GM19193 (cell line): Measurements from ENCODE around the gene LRFN2.

Experiments
- POLR2A ChIP-seq: IDR thresholded peaks from 4 replicates; pipeline ENCODE4 v1.6.1; 2011; ENCODE audit not compliant: insufficient read depth, insufficient read length; ENCODE audit errors: extremely low read depth

The LRFN2 gene

GRCh38 chr6:40349123-40349900 is 237.9 kb downstream of the LRFN2 start:
- no peak for TF ChIP-seq POLR2A

DNA sequence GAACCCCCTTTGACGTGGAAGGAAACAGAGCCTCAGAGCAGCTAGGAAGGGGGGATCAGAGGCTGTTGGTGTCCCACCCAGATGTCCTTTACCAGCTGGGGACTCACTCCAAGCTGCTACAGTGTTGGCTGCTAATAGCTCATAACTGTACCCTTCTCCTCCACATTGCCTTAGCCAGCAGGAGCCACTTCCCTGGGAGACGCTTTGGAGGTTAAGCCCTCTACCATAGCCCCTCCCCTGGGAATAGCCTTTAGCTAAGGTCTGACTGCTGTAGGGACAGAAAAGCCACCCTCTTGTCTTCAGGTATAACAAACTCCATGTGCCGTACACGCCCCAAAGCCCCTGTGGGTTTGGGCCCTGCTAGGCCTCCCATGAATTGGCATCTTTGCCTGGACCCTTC is 238.6 kb downstream of the LRFN2 start:
- TF ChIP-seq POLR2A: no peak

DNA sequence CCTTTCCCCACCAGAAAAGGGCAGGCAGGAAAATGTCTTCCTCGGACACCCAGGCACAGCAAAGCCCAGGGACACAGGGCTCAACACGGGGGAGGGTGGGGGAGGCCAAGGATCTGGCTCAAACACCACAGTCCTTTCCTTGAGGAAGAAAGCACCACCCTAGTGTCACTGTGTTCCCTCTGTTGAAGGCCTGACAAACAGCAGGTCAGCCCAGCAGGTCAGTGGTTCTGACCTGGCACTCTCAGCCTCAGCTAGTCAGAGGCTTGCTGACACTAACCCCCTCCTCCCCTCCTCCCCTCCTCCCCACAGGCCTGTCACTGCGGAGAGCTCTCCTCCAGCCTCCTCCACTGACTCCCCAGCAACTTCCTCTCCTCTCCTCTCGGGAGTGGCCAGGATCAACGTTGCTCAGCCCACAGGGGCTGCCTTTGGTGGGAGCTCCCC is 239.6 kb downstream of the LRFN2 start:
- no peak for TF ChIP-seq POLR2A

- TF ChIP-seq POLR2A: no peak
Measured at GRCh38 chr6:40346246-40346645, 240.9 kb downstream of the LRFN2 start.

DNA sequence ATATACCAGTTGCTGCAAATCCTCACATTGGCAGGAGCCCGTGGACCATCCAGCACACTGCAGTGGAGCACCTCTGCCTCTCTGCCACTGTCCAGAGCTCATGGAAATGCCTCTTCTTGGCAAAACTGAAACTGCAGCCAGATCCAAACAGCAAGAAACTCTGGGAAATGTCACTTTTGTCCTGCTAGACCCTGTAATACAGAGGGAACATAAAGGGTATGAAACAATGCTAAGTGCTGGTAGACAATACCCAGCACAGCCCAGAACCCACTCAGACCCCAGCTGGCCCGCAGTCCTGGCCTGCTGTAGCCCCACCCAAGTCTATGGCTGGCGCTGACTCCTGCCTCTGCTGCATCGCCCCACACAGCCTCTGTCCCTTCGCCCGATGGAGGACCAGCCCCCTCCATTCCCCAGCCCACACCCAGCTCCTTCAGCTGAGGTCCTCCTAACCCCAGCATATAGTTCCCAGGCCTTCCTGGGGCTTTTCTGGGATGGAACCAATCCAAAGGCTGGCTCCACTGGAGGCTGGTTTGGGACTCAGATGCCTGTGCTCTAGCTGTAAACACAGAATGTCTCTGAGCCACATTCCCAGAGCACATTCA is 242.5 kb downstream of the LRFN2 start:
- TF ChIP-seq POLR2A: no peak

GRCh38 chr6:40343877-40344565 is 243.1 kb downstream of the LRFN2 start:
- TF ChIP-seq POLR2A: no peak

DNA sequence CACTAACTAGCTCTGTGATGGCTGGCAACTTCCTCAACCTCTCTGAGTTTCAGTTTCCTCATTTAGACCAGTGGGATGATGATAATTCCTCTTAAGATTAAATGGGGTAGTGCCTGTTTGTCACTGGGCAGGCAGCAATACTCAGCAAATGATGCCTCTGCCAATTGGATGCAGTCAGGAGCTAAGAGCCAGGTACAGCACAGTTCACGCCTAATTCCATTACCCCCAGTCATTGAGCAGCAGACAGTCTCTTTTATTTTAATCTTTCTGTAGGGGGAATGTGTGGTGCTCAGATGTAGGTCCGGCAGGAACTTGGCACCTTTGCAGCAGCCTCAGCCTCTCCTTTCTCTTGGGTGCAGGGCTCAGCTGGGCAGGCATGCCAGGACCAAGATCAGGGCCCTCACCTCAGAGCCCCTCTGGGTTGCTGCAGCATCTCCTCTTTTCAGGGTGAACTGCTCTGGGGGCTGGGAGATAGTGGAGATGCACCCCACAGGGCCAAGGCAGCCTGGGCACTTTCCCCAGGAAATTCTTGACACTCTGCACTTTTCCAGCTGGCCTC is 243.8 kb downstream of the LRFN2 start:
- TF ChIP-seq POLR2A: no peak

DNA sequence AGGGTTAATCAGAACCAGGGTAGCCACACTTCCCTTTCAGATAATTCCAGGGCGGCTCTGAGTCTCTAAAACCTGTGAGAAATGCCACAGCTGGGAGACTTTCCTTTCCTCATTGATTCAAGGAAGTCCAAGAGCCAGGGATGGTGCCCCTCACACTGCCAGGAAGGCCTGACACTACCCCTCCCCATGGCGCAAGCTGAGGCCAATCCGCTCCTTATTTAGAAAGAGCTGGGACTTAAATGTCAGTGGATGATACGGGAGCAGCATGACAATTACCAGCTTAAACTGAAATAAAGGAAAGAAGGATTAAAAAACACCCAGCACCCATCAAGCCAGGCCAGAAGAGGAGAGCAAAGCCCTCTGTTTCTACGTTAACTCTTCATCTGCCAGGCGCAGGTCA is 244.4 kb downstream of the LRFN2 start:
- no peak for TF ChIP-seq POLR2A

DNA sequence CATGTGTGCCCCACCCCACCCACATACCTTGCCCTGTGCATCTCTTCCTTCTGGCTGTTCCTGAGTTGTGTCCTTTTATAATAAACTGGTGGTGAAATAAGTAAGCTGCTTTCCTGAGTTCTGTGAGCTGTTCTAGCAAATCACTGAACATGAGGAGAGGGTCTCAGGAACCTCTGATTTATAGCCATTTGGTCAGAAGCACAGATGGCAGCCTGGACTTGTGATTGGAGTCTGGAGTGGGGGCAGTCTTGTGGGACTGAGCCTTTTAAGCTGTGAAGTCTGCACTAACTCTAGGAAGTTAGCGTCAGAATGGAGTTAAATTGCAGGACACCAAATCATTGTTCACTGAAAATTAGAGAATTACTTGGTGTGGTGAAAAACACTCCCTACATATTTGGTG is 245.4 kb downstream of the LRFN2 start:
- TF ChIP-seq POLR2A: no peak
